ENCODE data around the gene ITSN1. TPM values are rescaled to one million over a fixed set of nuclear protein-coding genes. Genes with fewer than 3 reads are reported as not detected.

Gene ITSN1
- total RNA-seq, 1 experiment from 2014 or later = 42.6 TPM

- Mint-ChIP-seq H3K36me3 (ENCODE audit: insufficient read depth, unreplicated experiment) (no peaks in the 10 kb centered on the region), H3K9me3 (ENCODE audit: unreplicated experiment) (peaks cover 7% of the 10 kb centered on the region), H3K4me1 (ENCODE audit: insufficient read depth, unreplicated experiment) (peaks cover 36% of the 10 kb centered on the region), H3K4me3 (ENCODE audit: unreplicated experiment) (no peak overlapping the region), H3K27me3 (ENCODE audit: insufficient read depth, unreplicated experiment) (no peaks in the 10 kb centered on the region), H3K27ac (ENCODE audit: low read depth, unreplicated experiment) (peak overlapping the region; percentile 96)
- ChIA-PET CTCF (interaction anchor here (0.6 to 1.5 kb wide), 5 partner anchors 14 to 752 kb away, joined by 3 to 4 read pairs (median 3); no protein-coding TSS in a partner anchor), POLR2A (interaction anchor here (0.8 to 3.7 kb wide), 9 partner anchors 8 to 126 kb away, joined by 3 to 45 read pairs (median 6); partner anchors contain the start of genes MRPS6 and SLC5A3)
- no peak for DNase-seq (ENCODE audit: unreplicated experiment)
- no peak for TF ChIP-seq CTCF (IDR thresholded peaks at IDR 0.05; ENCODE audit: unreplicated experiment)
- intact Hi-C loops (cut with micrococcal nuclease) = no loop called here
- no TSS peak for BruUV-seq (replicated peaks)
These were observed 306.7 kb downstream of the ITSN1 start for GRCh38 chr21:33948951-33949444.

Other genes with a start within 250 kb of the ITSN1 start
- 77.0 and 87.7 TPM in 2 replicates for gene IFNGR2, start 239.1 kb upstream of the ITSN1 start, total RNA-seq (2022)
- gene TMEM50B, start 162.5 kb upstream of the ITSN1 start, total RNA-seq (2022) = 20.7 and 27.8 TPM in 2 replicates
- 0.28 and 0.39 TPM in 2 replicates for gene DNAJC28, start 150.8 kb upstream of the ITSN1 start, total RNA-seq (2022)
- gene GART, start 100.4 kb upstream of the ITSN1 start, total RNA-seq (2022) = 166 and 240 TPM in 2 replicates
- 289 and 303 TPM in 2 replicates for gene SON, start 99.5 kb upstream of the ITSN1 start, total RNA-seq (2022)
- gene DONSON, start 53.8 kb upstream of the ITSN1 start, total RNA-seq (2022) = 9.3 and 10.0 TPM in 2 replicates
- 35.2 and 40.0 TPM in 2 replicates for gene CRYZL1, start 760 bp upstream of the ITSN1 start, total RNA-seq (2022)

All from MCF 10A (cell line).